ENCODE measurements around the gene CST5. TPM values are rescaled to one million over a fixed set of nuclear protein-coding genes. Genes with fewer than 3 reads are reported as not detected.

Gene CST5
- total RNA-seq, 2 donors from 2014 or later = not detected

DNA sequence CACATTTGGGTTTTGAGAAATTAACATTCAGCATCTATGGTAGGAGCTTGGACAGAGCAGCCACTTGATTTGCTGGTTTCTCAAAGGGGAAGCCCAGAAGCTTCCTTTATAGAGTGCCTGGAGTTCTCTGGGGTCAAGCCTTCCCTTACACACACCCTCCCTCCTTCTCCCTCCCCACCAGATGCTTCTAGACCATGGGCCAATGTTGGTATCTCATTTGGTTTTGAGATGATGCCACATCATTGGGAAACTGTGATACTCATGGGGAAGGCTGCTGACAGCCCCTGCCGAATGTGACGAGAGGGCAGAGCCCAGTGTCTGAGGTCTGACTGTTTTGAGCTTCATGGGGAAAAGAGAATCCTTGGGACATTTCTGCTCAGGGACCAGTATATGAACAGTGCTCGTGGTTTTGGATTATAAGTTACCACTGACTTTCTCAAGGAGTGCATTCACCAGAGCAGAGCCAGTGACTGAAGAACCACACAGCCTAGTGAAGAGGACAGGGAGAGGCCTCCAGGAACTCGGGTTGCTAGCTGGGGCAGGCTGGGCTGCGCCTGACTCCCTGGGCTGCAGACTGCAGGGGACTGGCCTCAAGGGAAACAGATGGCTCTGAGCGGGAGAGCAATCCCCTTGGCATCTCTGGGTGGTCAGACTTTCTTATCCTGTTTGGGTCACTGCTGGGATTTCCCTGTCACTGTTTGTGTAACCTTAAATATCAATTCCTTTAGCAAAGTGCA, 46.4 kb upstream of the CST5 start:
- H3K4me3 ChIP-seq = no peak overlapping the region
- no peaks in the 10 kb centered on the region for H3K36me3 ChIP-seq
- 88% methylated on average over 6 of the region's 6 CpGs for WGBS
- no peak overlapping the region for H3K27ac ChIP-seq
- no peaks in the 10 kb centered on the region for H3K27me3 ChIP-seq (replicated peaks; ENCODE audit: insufficient read depth)
- intact Hi-C loops (cut with DNase I) = no loop called here
- DNase-seq (ENCODE audit: low spot score) = no peak
- H3K4me1 ChIP-seq (replicated peaks) = no peaks in the 10 kb centered on the region
- H3K9me3 ChIP-seq = no peaks in the 10 kb centered on the region
- TF ChIP-seq POLR2A (IDR thresholded peaks at IDR 0.05) = no peak
- no peak for TF ChIP-seq POLR2AphosphoS5 (IDR thresholded peaks at IDR 0.05)
- TF ChIP-seq, protein P1, sequence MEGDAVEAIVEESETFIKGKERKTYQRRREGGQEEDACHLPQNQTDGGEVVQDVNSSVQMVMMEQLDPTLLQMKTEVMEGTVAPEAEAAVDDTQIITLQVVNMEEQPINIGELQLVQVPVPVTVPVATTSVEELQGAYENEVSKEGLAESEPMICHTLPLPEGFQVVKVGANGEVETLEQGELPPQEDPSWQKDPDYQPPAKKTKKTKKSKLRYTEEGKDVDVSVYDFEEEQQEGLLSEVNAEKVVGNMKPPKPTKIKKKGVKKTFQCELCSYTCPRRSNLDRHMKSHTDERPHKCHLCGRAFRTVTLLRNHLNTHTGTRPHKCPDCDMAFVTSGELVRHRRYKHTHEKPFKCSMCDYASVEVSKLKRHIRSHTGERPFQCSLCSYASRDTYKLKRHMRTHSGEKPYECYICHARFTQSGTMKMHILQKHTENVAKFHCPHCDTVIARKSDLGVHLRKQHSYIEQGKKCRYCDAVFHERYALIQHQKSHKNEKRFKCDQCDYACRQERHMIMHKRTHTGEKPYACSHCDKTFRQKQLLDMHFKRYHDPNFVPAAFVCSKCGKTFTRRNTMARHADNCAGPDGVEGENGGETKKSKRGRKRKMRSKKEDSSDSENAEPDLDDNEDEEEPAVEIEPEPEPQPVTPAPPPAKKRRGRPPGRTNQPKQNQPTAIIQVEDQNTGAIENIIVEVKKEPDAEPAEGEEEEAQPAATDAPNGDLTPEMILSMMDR (IDR thresholded peaks at IDR 0.05) = no peak

DNA sequence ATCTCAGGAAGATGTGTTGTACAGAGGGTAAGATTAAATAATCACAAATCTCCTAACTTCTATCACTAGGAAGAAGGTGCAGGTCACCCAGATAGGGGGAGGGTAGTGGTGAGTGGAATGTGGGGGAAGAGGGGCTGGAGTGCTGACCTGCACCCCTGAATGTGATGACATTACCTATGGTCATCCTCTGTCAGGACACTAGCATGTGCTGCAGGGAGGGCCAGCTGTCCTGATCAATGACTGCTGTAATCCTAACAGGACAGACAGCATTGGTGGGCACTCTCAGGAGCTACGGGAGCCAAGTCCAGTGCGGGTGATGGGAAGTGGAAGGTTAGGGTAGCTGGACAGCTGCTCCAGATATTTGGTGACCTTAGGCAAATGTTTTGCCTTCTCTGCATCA, 45.2 kb upstream of the CST5 start:
- TF ChIP-seq, protein P1 (IDR thresholded peaks at IDR 0.05) = no peak
- TF ChIP-seq POLR2A (IDR thresholded peaks at IDR 0.05) = no peak
- TF ChIP-seq POLR2AphosphoS5 (IDR thresholded peaks at IDR 0.05) = no peak
- 84% methylated on average over 2 of the region's 2 CpGs for WGBS
- Histone ChIP-seq H3K27ac (no peak overlapping the region), H3K4me1 (replicated peaks) (no peaks in the 10 kb centered on the region), H3K27me3 (replicated peaks; ENCODE audit: insufficient read depth) (no peaks in the 10 kb centered on the region), H3K36me3 (no peaks in the 10 kb centered on the region), H3K9me3 (no peaks in the 10 kb centered on the region), H3K4me3 (no peak overlapping the region)
- DNase-seq (ENCODE audit: low spot score) = no peak
- intact Hi-C loops (cut with DNase I) = no loop called here

DNA sequence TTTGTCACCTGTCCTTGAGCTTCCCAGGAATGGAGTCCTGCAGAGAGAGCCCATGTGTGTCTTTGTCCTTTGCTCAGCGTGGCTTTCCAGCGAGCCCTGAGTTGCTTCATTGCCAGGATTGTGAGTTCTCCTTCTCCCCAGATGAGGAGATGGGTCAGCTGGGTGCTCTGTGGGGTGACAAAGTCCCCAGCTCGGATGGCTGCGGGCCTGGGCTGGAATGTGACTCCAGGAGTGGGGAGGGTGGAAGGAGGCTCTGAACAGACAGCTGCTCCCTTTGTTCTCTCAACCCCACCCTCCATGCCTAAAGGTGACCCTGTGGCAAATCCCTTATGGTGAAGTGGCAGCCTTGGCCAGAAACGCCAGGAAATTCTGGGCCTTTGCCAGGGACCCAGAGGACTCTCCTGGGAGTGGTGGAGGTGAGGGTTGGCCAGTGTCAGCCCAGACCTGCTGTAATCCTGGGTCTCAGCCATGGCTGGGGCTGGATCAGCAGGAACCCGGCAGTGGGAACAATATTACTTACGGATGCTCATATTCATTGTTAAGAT, 44.4 kb upstream of the CST5 start:
- Histone ChIP-seq H3K36me3 (no peaks in the 10 kb centered on the region), H3K4me1 (replicated peaks) (no peaks in the 10 kb centered on the region), H3K27me3 (replicated peaks; ENCODE audit: insufficient read depth) (no peaks in the 10 kb centered on the region), H3K9me3 (no peaks in the 10 kb centered on the region), H3K27ac (no peak overlapping the region), H3K4me3 (no peak overlapping the region)
- 67% methylated on average over 7 of the region's 7 CpGs for WGBS
- no peak for TF ChIP-seq POLR2AphosphoS5 (IDR thresholded peaks at IDR 0.05)
- intact Hi-C loops (cut with DNase I) = no loop called here
- no peak for DNase-seq (ENCODE audit: low spot score)

- DNase-seq (ENCODE audit: low spot score) = no peak
- TF ChIP-seq POLR2AphosphoS5 (IDR thresholded peaks at IDR 0.05) (no peak), POLR2A (IDR thresholded peaks at IDR 0.05) (no peak)
- TF ChIP-seq, protein P1 (IDR thresholded peaks at IDR 0.05) = no peak
- Histone ChIP-seq H3K4me3 (no peak overlapping the region), H3K36me3 (no peaks in the 10 kb centered on the region), H3K27ac (no peak overlapping the region), H3K27me3 (replicated peaks; ENCODE audit: insufficient read depth) (no peaks in the 10 kb centered on the region), H3K4me1 (replicated peaks) (no peaks in the 10 kb centered on the region), H3K9me3 (no peaks in the 10 kb centered on the region)
- intact Hi-C loops (cut with DNase I) = no loop called here
- WGBS = 85% methylated on average over 6 of the region's 6 CpGs
Observed at GRCh38 chr20:23923311-23923710, 43.8 kb upstream of the CST5 start.

DNA sequence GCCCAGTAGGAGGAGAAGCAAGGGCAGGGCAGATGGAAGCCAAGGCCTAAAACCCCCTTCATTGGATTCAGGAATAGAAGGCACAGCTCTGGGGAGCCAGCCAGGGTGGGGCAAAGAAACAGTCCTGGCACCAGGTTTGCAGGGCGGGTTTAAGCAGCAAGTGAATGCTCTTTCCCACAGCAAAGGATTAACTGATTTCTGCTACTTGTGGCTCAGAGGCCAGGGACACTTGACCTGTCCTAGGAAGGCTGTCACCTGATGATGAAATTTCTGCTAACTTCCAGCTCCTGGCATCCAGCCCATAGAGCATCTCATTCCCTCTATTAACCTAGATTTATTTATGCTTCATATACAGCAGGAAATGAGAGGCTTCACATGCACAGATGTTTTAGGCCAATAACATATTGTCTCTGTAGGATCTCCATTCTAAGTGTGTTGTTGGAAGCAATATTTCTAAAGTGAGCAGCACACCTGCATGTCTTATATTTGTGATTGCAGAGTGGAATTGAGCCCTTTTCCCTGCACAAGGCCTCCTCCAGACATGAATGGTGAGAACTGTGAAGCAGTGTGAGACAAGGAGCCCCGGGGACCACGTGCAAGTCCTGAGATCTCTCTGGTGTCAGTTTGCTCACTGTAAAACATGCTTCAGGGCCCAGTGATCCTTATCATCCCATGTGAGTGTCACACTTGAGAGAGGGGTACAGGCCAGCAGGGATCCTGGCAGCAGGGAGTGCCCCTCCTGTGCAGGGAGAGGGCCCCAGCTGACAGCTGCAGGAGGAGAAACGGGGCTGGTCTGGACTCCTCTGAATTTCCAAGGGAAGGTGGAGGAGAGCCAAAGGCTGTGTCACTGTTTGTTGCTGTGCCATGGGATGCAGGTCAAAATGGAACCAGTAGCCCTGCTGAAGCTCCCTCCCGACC, 41.1 kb upstream of the CST5 start:
- Histone ChIP-seq H3K9me3 (no peaks in the 10 kb centered on the region), H3K4me3 (no peak overlapping the region), H3K27ac (no peak overlapping the region), H3K27me3 (replicated peaks; ENCODE audit: insufficient read depth) (no peaks in the 10 kb centered on the region), H3K4me1 (replicated peaks) (no peaks in the 10 kb centered on the region), H3K36me3 (no peaks in the 10 kb centered on the region)
- intact Hi-C loops (cut with DNase I) = no loop called here
- TF ChIP-seq POLR2AphosphoS5 (IDR thresholded peaks at IDR 0.05) = no peak
- 18% methylated on average over 5 of the region's 5 CpGs for WGBS
- DNase-seq (ENCODE audit: low spot score) = no peak

Data from prostate gland (tissue), 2 donors.